ENCODE results near the gene FHOD1. TPM values are rescaled to one million over a fixed set of nuclear protein-coding genes. Genes with fewer than 3 reads are reported as not detected.

The FHOD1 gene
- total and polyA plus RNA-seq, 2 of the 13 experiments (the other 11 are each of a cell fraction or from before 2014, with no cell fraction given) = 20.0 to 20.8 TPM

DNA sequence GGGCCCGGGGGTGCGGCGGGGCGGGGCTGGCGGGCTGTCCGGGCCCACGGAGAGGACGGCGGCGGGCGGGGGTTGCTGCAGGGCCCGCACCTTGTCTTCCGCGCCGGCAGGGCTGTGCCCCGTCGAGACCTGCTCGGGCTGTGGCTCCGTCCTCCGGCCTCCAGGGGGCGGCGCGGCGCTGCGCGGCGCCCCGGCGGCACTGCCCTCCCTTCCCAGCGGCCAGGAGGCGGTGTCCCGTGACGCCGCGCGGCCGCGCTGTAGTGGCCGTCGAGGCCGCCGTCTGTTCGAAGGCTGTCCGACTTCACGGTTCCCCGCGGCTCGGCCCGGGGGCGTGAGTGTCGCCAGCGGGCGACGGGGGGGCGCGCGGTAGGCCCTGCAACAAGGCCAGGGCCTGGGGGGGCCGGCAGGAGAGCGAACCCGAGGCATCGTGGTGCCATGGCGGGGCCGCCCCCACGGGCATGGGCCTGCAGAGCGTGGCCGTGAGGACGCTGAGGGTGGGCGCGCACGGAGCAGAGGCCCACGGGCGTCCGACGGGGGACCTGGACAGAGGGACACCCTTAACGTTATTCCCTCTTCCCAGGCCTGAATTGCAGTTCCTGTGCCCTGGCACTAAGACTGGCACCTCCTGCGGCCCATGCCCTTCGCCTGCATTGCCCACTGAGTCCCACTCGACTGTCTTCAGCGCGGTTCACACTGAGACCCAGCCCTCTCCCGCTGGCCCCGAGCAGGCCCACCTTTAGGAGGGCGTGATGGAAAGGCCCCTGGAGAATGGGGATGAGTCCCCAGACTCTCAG is 32.2 kb upstream of the FHOD1 start, which contains the start of gene PLEKHG4 (continued):
- TF ChIP-seq, protein P1, sequence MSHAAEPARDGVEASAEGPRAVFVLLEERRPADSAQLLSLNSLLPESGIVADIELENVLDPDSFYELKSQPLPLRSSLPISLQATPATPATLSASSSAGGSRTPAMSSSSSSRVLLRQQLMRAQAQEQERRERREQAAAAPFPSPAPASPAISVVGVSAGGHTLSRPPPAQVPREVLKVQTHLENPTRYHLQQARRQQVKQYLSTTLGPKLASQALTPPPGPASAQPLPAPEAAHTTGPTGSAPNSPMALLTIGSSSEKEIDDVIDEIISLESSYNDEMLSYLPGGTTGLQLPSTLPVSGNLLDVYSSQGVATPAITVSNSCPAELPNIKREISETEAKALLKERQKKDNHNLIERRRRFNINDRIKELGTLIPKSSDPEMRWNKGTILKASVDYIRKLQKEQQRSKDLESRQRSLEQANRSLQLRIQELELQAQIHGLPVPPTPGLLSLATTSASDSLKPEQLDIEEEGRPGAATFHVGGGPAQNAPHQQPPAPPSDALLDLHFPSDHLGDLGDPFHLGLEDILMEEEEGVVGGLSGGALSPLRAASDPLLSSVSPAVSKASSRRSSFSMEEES (CRISPR knock-in tag; IDR thresholded peaks at IDR 0.05) = peak; percentile 68
- 0 out of 2 replicates have a peak, but pooled peaks have one; percentile 25 for TF ChIP-seq KDM6A (CRISPR knock-in tag; IDR thresholded peaks at IDR 0.05; ENCODE audit: low read depth)
- peak; percentile 65; the same call in 1 of the 2 replicates for TF ChIP-seq ZNF589 (CRISPR knock-in tag; conservative IDR thresholded peaks at IDR 0.05)
- TF ChIP-seq ZNF780A (CRISPR knock-in tag; IDR thresholded peaks at IDR 0.05) = no peak; the same call in 1 of the 2 replicates
- no peak for TF ChIP-seq ZNF713 (CRISPR knock-in tag; IDR thresholded peaks at IDR 0.05)
- 0 out of 2 replicates have a peak, but pooled peaks have one; percentile 81 for TF ChIP-seq ZNF543 (CRISPR knock-in tag; IDR thresholded peaks at IDR 0.05)
- TF ChIP-seq TSC22D2 (CRISPR knock-in tag; IDR thresholded peaks at IDR 0.05; ENCODE audit: borderline replicate concordance) = peak; percentile 90
- no peak for TF ChIP-seq NCOA1 (CRISPR knock-in tag; IDR thresholded peaks at IDR 0.05)
- 0 out of 2 replicates have a peak, but pooled peaks have one; percentile 1 for TF ChIP-seq ZNF7 (CRISPR knock-in tag; IDR thresholded peaks at IDR 0.05)
- peak; percentile 69; the same call in 1 of the 2 replicates for TF ChIP-seq SP4 (CRISPR knock-in tag; IDR thresholded peaks at IDR 0.05)
- TF ChIP-seq, protein P2, sequence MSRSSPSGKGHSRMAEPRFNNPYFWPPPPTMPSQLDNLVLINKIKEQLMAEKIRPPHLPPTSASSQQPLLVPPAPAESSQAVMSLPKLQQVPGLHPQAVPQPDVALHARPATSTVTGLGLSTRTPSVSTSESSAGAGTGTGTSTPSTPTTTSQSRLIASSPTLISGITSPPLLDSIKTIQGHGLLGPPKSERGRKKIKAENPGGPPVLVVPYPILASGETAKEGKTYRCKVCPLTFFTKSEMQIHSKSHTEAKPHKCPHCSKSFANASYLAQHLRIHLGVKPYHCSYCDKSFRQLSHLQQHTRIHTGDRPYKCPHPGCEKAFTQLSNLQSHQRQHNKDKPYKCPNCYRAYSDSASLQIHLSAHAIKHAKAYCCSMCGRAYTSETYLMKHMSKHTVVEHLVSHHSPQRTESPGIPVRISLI (CRISPR knock-in tag; IDR thresholded peaks at IDR 0.05; ENCODE audit: borderline replicate concordance) = no peak
- TF ChIP-seq, protein P3, sequence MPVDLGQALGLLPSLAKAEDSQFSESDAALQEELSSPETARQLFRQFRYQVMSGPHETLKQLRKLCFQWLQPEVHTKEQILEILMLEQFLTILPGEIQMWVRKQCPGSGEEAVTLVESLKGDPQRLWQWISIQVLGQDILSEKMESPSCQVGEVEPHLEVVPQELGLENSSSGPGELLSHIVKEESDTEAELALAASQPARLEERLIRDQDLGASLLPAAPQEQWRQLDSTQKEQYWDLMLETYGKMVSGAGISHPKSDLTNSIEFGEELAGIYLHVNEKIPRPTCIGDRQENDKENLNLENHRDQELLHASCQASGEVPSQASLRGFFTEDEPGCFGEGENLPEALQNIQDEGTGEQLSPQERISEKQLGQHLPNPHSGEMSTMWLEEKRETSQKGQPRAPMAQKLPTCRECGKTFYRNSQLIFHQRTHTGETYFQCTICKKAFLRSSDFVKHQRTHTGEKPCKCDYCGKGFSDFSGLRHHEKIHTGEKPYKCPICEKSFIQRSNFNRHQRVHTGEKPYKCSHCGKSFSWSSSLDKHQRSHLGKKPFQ (CRISPR knock-in tag; IDR thresholded peaks at IDR 0.05; ENCODE audit: insufficient replicate concordance) = peak; percentile 43
- TF ChIP-seq, protein P4, sequence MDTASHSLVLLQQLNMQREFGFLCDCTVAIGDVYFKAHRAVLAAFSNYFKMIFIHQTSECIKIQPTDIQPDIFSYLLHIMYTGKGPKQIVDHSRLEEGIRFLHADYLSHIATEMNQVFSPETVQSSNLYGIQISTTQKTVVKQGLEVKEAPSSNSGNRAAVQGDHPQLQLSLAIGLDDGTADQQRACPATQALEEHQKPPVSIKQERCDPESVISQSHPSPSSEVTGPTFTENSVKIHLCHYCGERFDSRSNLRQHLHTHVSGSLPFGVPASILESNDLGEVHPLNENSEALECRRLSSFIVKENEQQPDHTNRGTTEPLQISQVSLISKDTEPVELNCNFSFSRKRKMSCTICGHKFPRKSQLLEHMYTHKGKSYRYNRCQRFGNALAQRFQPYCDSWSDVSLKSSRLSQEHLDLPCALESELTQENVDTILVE (CRISPR knock-in tag; IDR thresholded peaks at IDR 0.05) = peak; percentile 82; the same call in 1 of the 2 replicates
- TF ChIP-seq, protein P5, sequence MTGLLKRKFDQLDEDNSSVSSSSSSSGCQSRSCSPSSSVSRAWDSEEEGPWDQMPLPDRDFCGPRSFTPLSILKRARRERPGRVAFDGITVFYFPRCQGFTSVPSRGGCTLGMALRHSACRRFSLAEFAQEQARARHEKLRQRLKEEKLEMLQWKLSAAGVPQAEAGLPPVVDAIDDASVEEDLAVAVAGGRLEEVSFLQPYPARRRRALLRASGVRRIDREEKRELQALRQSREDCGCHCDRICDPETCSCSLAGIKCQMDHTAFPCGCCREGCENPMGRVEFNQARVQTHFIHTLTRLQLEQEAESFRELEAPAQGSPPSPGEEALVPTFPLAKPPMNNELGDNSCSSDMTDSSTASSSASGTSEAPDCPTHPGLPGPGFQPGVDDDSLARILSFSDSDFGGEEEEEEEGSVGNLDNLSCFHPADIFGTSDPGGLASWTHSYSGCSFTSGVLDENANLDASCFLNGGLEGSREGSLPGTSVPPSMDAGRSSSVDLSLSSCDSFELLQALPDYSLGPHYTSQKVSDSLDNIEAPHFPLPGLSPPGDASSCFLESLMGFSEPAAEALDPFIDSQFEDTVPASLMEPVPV (CRISPR knock-in tag; IDR thresholded peaks at IDR 0.05) = peak; percentile 55; the same call in 1 of the 2 replicates
- TF ChIP-seq ZKSCAN1 (IDR thresholded peaks at IDR 0.05; ENCODE audit: low read length) = no peak
- TF ChIP-seq, protein P6, sequence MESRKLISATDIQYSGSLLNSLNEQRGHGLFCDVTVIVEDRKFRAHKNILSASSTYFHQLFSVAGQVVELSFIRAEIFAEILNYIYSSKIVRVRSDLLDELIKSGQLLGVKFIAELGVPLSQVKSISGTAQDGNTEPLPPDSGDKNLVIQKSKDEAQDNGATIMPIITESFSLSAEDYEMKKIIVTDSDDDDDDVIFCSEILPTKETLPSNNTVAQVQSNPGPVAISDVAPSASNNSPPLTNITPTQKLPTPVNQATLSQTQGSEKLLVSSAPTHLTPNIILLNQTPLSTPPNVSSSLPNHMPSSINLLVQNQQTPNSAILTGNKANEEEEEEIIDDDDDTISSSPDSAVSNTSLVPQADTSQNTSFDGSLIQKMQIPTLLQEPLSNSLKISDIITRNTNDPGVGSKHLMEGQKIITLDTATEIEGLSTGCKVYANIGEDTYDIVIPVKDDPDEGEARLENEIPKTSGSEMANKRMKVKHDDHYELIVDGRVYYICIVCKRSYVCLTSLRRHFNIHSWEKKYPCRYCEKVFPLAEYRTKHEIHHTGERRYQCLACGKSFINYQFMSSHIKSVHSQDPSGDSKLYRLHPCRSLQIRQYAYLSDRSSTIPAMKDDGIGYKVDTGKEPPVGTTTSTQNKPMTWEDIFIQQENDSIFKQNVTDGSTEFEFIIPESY (CRISPR knock-in tag; IDR thresholded peaks at IDR 0.05) = no peak; the same call in 1 of the 2 replicates
- TF ChIP-seq ZNF878 (CRISPR knock-in tag; IDR thresholded peaks at IDR 0.05) = no peak
- TF ChIP-seq ZNF816 (CRISPR knock-in tag; IDR thresholded peaks at IDR 0.05; ENCODE audit: borderline replicate concordance) = no peak; the same call in 1 of the 2 replicates
